Hepatocyte (in vitro differentiated cells): ENCODE data around the gene IRF5. TPM values are rescaled to one million over a fixed set of nuclear protein-coding genes. Genes with fewer than 3 reads are reported as not detected.

Experiments
- DNase-seq: peaks from one replicate; pipeline ENCODE4 v3.0.0-alpha.2; 2016; ENCODE audit warnings: low spot score
- H2AFZ ChIP-seq: fragments of 200-600 bp; sonication (generic); 2 replicates; pipeline ENCODE4 v1.6.0; 2016; ENCODE audit warnings: antibody characterized with exemption, mild to moderate bottlenecking
- H3K27ac ChIP-seq: fragments of 200-600 bp; sonication (generic); 2 replicates; pipeline ENCODE4 v1.5.1; 2016; ENCODE audit warnings: mild to moderate bottlenecking
- H3K27me3 ChIP-seq: fragments of 200-600 bp; sonication (generic); 2 replicates; pipeline ENCODE4 v1.6.1; 2016
- H3K36me3 ChIP-seq: fragments of 200-600 bp; sonication (generic); replicated peaks from 2 replicates; pipeline ENCODE4 v1.5.1; 2016; ENCODE audit warnings: low read depth; ENCODE audit not compliant: insufficient read depth
- H3K4me1 ChIP-seq: fragments of 200-600 bp; sonication (generic); 2 replicates; pipeline ENCODE4 v1.5.1; 2016; ENCODE audit warnings: mild to moderate bottlenecking, moderate library complexity; ENCODE audit not compliant: insufficient read depth
- H3K4me2 ChIP-seq: fragments of 200-600 bp; sonication (generic); 2 replicates; pipeline ENCODE4 v1.6.0; 2016
- H3K4me3 ChIP-seq: fragments of 200-600 bp; sonication (generic); 2 replicates; pipeline ENCODE4 v1.5.1; 2016; ENCODE audit warnings: mild to moderate bottlenecking
- H3K79me2 ChIP-seq: fragments of 200-600 bp; sonication (generic); 2 replicates; pipeline ENCODE4 v1.6.0; 2017; ENCODE audit warnings: mild to moderate bottlenecking
- H3K9me2 ChIP-seq: fragments of 200-600 bp; sonication (generic); replicated peaks from 2 replicates; pipeline ENCODE4 v1.6.0; 2017; ENCODE audit warnings: mild to moderate bottlenecking; ENCODE audit not compliant: insufficient read depth
- H3K9me3 ChIP-seq: fragments of 200-600 bp; sonication (generic); 2 replicates; pipeline ENCODE4 v1.5.1; 2016; ENCODE audit warnings: low read depth, mild to moderate bottlenecking
- H4K20me1 ChIP-seq: fragments of 200-600 bp; sonication (generic); 2 replicates; pipeline ENCODE4 v1.6.0; 2016; ENCODE audit warnings: mild to moderate bottlenecking; ENCODE audit not compliant: insufficient read depth, poor library complexity, severe bottlenecking
- CTCF ChIP-seq: fragments of 200-600 bp; sonication (generic); IDR thresholded peaks from 2 replicates; pipeline ENCODE4 v1.5.1; 2016; ENCODE audit warnings: antibody characterized with exemption, mild to moderate bottlenecking; ENCODE audit not compliant: poor library complexity
- EZH2 ChIP-seq: fragments of 200-600 bp; sonication (generic); IDR thresholded peaks from 2 replicates; pipeline ENCODE4 v1.6.1; 2016; ENCODE audit warnings: antibody characterized with exemption, mild to moderate bottlenecking, borderline replicate concordance
- EZH2phosphoT487 ChIP-seq: fragments of 200-600 bp; sonication (generic); IDR thresholded peaks from one replicate; pipeline ENCODE4 v1.6.1; 2018; ENCODE audit warnings: antibody characterized with exemption, mild to moderate bottlenecking, low read depth, moderate library complexity; ENCODE audit not compliant: unreplicated experiment, severe bottlenecking
- WGBS: methylation state at CpG from one replicate; pipeline ENCODE4 v1.1.6; 2016; ENCODE audit warnings: low lambda C conversion rate; ENCODE audit errors: missing lambda C conversion rate; 5-methylcytosine and 5-hydroxymethylcytosine counted together
- polyA plus RNA-seq: library from polyadenylated mRNA; unstranded; fragments of >200 nt; fragmentation: Nextera tagmentation; extraction: Ambion mirVana; gene quantifications from 2 replicates; pipeline ENCODE4 v1.2.1, GENCODE V29; 2016
- total RNA-seq: library from RNA; depleted of rRNA; stranded (reverse); fragments of >200 nt; gene quantifications from 2 replicates; pipeline ENCODE4 v1.2.3, GENCODE V29; 2014

The IRF5 gene
- total and polyA plus RNA-seq, 2 experiments from 2014 or later = 0.73 TPM; not detected in 1

GRCh38 chr7:128937271-128937646, 468 bp upstream of the IRF5 start:
- 76% methylated on average over 17 of the region's 17 CpGs for WGBS
- no peaks in the 10 kb centered on the region for H3K9me2 ChIP-seq
- no peaks in the 10 kb centered on the region for H3K36me3 ChIP-seq
- no peak overlapping the region for H2AFZ ChIP-seq
- peaks cover 4% of the 10 kb centered on the region for H3K4me1 ChIP-seq
- TF ChIP-seq EZH2 = no peak
- H3K27ac ChIP-seq = no peak overlapping the region
- H4K20me1 ChIP-seq = no peaks in the 10 kb centered on the region
- peak overlapping the region; percentile 99 for H3K4me2 ChIP-seq
- no peak overlapping the region for H3K4me3 ChIP-seq
- H3K27me3 ChIP-seq = peaks cover 41% of the 10 kb centered on the region
- no peaks in the 10 kb centered on the region for H3K79me2 ChIP-seq
- no peak for DNase-seq
- no peaks in the 10 kb centered on the region for H3K9me3 ChIP-seq

- no peaks in the 10 kb centered on the region for H3K36me3 ChIP-seq
- no peaks in the 10 kb centered on the region for H3K79me2 ChIP-seq
- H2AFZ ChIP-seq = peak overlapping the region; percentile 71
- H3K9me2 ChIP-seq = no peaks in the 10 kb centered on the region
- peak overlapping the region; percentile 99 for H3K4me2 ChIP-seq
- H3K27ac ChIP-seq = no peak overlapping the region
- no peak for TF ChIP-seq EZH2
- no peak for TF ChIP-seq CTCF
- TF ChIP-seq EZH2phosphoT487 = no peak
- H3K9me3 ChIP-seq = no peaks in the 10 kb centered on the region
- H3K27me3 ChIP-seq = peaks cover 41% of the 10 kb centered on the region
- no peak for DNase-seq
- 10% methylated on average over 20 of the region's 30 CpGs for WGBS
- H3K4me3 ChIP-seq = peak overlapping the region; percentile 49
- no peaks in the 10 kb centered on the region for H4K20me1 ChIP-seq
- H3K4me1 ChIP-seq = peaks cover 4% of the 10 kb centered on the region
Measured at GRCh38 chr7:128938544-128939074, 882 bp downstream of the IRF5 start.

DNA sequence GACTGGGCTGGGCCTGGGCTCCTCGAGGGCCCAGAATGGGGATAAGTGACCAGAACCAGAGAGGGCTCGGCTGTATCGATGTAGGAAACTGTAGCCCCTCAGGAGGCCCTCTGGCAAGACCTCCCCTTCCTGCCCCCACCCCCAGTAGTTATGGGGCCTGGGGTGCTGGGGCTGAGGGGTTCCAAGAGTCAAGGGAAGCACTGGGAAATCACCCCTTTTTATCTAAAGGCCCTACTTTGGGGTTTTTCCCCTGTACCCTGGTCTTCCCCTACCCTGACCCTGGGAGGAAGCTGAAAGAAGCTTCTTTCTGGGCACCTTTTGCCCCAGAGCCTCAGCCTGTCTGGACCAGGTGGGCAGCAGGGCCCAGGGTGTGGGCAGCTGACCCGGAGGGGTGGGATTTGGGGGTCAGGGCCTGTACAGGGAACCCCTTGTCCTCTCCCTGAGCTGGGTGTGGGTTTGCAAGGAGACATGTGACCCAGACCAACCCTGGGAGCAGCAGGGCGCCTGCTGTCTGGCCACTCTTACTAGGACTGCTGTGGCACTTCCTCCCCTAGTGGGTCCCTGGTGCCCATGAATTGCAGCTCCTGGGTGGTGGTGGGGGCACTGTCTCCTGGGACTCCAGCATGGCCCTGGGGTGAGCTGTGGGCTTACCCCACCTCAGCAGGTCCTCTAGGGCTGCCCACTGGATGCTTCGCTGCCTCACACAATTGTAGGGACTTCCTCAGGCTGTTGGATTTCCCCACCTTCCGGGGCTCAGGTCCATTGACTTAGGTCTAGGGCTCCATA, 1.5 kb downstream of the IRF5 start:
- no peak for DNase-seq
- no peaks in the 10 kb centered on the region for H3K36me3 ChIP-seq
- no peaks in the 10 kb centered on the region for H3K9me3 ChIP-seq
- peaks cover 4% of the 10 kb centered on the region for H3K4me1 ChIP-seq
- H3K27ac ChIP-seq = no peak overlapping the region
- H3K79me2 ChIP-seq = no peaks in the 10 kb centered on the region
- H2AFZ ChIP-seq = no peak overlapping the region
- peak overlapping the region; percentile 99 for H3K4me2 ChIP-seq
- H4K20me1 ChIP-seq = no peaks in the 10 kb centered on the region
- peaks cover 41% of the 10 kb centered on the region for H3K27me3 ChIP-seq
- WGBS = 97% methylated on average over 4 of the region's 7 CpGs
- no peak for TF ChIP-seq EZH2phosphoT487
- no peak overlapping the region for H3K4me3 ChIP-seq
- H3K9me2 ChIP-seq = no peaks in the 10 kb centered on the region

DNA sequence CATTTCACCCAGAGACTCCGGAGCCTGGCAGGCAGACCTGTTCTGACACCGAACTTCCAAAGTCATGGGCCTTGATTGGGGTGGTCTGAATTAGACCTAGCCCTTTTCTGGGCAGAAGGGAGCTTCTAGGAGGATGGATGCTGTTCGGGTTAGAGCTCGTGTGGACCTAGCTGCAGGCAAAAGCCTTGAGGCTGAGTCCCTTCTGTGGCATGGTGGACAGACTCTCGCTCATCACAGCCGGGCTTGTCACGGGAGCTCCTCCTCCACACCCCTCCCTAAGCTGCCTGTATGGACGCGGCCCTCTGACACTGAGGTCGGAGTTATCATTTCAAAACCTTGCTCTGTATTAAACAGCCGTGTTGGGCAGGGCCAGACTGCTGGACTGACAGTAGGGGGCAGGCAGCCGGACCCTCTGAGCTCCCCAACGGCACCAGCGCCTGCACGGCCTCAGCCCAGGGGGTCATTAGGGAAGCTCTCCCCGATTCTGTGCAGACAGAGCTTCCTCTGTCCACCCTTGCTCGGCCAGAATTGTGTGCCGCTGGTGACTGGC, 2.2 kb downstream of the IRF5 start:
- no peaks in the 10 kb centered on the region for H4K20me1 ChIP-seq
- H3K4me1 ChIP-seq = peaks cover 4% of the 10 kb centered on the region
- H3K4me3 ChIP-seq = no peak overlapping the region
- no peak for DNase-seq
- no peak overlapping the region for H3K4me2 ChIP-seq
- no peak for TF ChIP-seq EZH2phosphoT487
- TF ChIP-seq EZH2 = no peak
- no peak overlapping the region for H2AFZ ChIP-seq
- 85% methylated on average over 18 of the region's 18 CpGs for WGBS
- H3K36me3 ChIP-seq = no peaks in the 10 kb centered on the region
- no peak overlapping the region for H3K27ac ChIP-seq
- no peaks in the 10 kb centered on the region for H3K79me2 ChIP-seq
- no peaks in the 10 kb centered on the region for H3K9me3 ChIP-seq
- H3K9me2 ChIP-seq = no peaks in the 10 kb centered on the region
- H3K27me3 ChIP-seq = peaks cover 41% of the 10 kb centered on the region
